HG02870 (cell line): Measurements from ENCODE around the gene PIGH.
A peak's percentile ranks its signal among the peaks of the same experiment; 100 is the strongest.
"Not testable (repeated sequence)": the region's sequence is repeated elsewhere in the genome, so short reads cannot be mapped to it uniquely, and the experiment has no call there.

Source experiments
- ATAC-seq: cut with Tn5 transposase; IDR thresholded peaks from one replicate; pipeline ENCODE4 v1.9.1; 2021; ENCODE audit warnings: mild to moderate bottlenecking, moderate library complexity; ENCODE audit not compliant: unreplicated experiment

The PIGH gene

GRCh38 chr14:67599698-67600561 is at the start of gene PIGH:
Gene PIGH, minus strand, starts transcription at chr14:67600268. Its CDS starts 65 bp downstream, at chr14:67600203.
- peak; percentile 92 for ATAC-seq

GRCh38 chr14:67646131-67646530 is 46.1 kb upstream of the PIGH start:
- ATAC-seq, result no peak

- no peak for ATAC-seq
Observed at GRCh38 chr14:67645414-67645813, 45.3 kb upstream of the PIGH start.

GRCh38 chr14:67644428-67644827 is 44.4 kb upstream of the PIGH start:
- no peak for ATAC-seq

GRCh38 chr14:67643713-67644112 is 43.6 kb upstream of the PIGH start:
- no peak for ATAC-seq

GRCh38 chr14:67641902-67642749 is 42.1 kb upstream of the PIGH start:
- no peak for ATAC-seq

GRCh38 chr14:67641480-67641879 is 41.4 kb upstream of the PIGH start:
- no peak for ATAC-seq

- ATAC-seq, result no peak
Observed at GRCh38 chr14:67638642-67639041, 38.6 kb upstream of the PIGH start.

GRCh38 chr14:67636361-67636919 is 36.4 kb upstream of the PIGH start:
- peak; percentile 55 for ATAC-seq

- ATAC-seq, result no peak
Observed at GRCh38 chr14:67633451-67634147, 33.5 kb upstream of the PIGH start.

GRCh38 chr14:67630938-67631337 is 30.9 kb upstream of the PIGH start:
- ATAC-seq, result no peak

GRCh38 chr14:67630186-67630585 is 30.1 kb upstream of the PIGH start:
- no peak for ATAC-seq

- ATAC-seq, result no peak
Observed at GRCh38 chr14:67627519-67627918, 27.5 kb upstream of the PIGH start.

- not testable (repeated sequence) for ATAC-seq
Observed at GRCh38 chr14:67626131-67626530, 26.1 kb upstream of the PIGH start.

- no peak for ATAC-seq
Observed at GRCh38 chr14:67623114-67623513, 23.0 kb upstream of the PIGH start.

GRCh38 chr14:67622675-67623074 is 22.6 kb upstream of the PIGH start:
- ATAC-seq, result no peak

- ATAC-seq, result no peak
Observed at GRCh38 chr14:67620217-67620785, 20.2 kb upstream of the PIGH start.

GRCh38 chr14:67619446-67620216 is 19.6 kb upstream of the PIGH start, which contains the start of gene ARG2:
Gene ARG2, plus strand, starts transcription at chr14:67619920. Its CDS starts 58 bp downstream, at chr14:67619978.
- peak; percentile 96 for ATAC-seq

GRCh38 chr14:67618617-67619063 is 18.6 kb upstream of the PIGH start:
- ATAC-seq, result no peak

- no peak for ATAC-seq
Observed at GRCh38 chr14:67610491-67610890, 10.4 kb upstream of the PIGH start.
